GM12864 (cell line): Measurements from ENCODE around the gene RHOT1.

Experiments used
- DNase-seq: peaks from one replicate; pipeline ENCODE4 v3.0.0-alpha.2; 2011; ENCODE audit warnings: low read depth
- H3K4me3 ChIP-seq: 2 replicates; pipeline ENCODE4 v1.5.1; 2011; ENCODE audit warnings: mild to moderate bottlenecking, low read depth, low read length, control low read depth
- TF ChIP-seq, protein P1 (sequence below): IDR thresholded peaks from 2 replicates; pipeline ENCODE4 v1.5.1; 2011; ENCODE audit warnings: low read depth, mild to moderate bottlenecking, moderate library complexity, low read length, control low read depth, inconsistent platforms; ENCODE audit errors: missing control alignments

RHOT1 gene

DNA sequence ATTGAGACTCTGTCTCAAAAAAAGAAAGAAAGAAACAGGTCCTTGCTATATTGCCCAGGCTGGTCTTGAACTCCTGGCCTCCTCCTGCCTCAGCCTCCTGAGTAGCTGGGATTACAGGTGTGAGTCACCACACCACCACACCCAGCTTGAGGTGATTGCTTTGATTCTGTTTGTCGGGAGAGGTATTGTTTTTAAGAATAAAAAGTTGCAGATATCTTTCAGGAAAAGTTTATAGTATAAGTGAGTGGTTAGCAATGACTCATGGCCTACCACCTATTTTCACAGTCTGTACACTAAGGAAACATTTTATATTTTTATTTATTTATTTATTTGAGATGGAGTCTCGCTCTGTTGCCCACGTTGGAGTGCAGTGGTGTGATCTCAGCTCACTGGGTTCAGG is 45.0 kb downstream of the RHOT1 start:
- TF ChIP-seq, protein P1, sequence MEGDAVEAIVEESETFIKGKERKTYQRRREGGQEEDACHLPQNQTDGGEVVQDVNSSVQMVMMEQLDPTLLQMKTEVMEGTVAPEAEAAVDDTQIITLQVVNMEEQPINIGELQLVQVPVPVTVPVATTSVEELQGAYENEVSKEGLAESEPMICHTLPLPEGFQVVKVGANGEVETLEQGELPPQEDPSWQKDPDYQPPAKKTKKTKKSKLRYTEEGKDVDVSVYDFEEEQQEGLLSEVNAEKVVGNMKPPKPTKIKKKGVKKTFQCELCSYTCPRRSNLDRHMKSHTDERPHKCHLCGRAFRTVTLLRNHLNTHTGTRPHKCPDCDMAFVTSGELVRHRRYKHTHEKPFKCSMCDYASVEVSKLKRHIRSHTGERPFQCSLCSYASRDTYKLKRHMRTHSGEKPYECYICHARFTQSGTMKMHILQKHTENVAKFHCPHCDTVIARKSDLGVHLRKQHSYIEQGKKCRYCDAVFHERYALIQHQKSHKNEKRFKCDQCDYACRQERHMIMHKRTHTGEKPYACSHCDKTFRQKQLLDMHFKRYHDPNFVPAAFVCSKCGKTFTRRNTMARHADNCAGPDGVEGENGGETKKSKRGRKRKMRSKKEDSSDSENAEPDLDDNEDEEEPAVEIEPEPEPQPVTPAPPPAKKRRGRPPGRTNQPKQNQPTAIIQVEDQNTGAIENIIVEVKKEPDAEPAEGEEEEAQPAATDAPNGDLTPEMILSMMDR = no peak
- no peak for DNase-seq
- no peak overlapping the region for H3K4me3 ChIP-seq

- TF ChIP-seq, protein P1 = no peak
- no peak for DNase-seq
Observed at GRCh38 chr17:32189343-32189742, 47.0 kb downstream of the RHOT1 start.

DNA sequence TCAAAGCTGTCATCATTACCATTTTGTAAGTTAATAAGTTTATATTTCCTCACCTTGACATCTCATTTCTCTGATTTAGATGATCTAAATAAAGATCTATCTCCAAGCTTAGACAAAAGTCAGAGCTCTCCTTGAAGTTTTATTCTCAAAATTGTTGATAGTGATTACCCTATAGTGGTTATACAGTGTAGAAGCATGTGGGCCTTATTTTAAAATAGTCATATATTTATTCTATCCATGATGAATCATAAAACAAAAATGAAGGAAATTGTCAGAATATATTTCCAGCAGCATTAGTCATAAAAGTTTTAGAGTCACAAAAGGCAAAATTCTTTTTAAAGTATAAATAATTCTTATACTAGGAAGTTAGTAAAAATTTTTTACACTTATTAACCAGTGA is 49.0 kb downstream of the RHOT1 start:
- DNase-seq = no peak
- TF ChIP-seq, protein P1 = no peak
- H3K4me3 ChIP-seq = no peak overlapping the region

More at GRCh38 chr17:32189343-32189742, 47.0 kb downstream of the RHOT1 start:
- H3K4me3 ChIP-seq = no peak overlapping the region

GRCh38 chr17:32192379-32192778 is 50.1 kb downstream of the RHOT1 start:
- TF ChIP-seq, protein P1 = no peak
- no peak overlapping the region for H3K4me3 ChIP-seq
- no peak for DNase-seq

DNA sequence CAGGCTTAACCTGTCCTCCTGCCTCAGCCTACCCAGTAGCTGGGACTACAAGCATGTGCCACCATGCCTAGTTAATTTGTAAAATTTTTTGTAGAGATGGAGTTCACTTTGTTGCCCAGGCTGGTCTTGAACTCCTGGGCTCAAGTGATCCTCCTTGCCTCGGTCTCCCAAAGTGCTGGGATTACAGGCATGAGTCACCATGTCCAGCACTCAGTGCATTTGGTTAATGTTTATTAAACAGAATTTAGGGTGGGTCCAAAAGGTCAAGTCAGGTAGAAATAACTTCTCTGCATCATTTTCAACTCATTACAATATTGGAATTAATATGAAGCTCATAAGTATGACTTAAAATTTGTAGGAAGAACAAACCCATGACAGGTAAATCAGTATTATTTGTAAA is 55.7 kb downstream of the RHOT1 start:
- no peak overlapping the region for H3K4me3 ChIP-seq
- TF ChIP-seq, protein P1 = no peak
- DNase-seq = no peak

- DNase-seq = no peak
- TF ChIP-seq, protein P1 = no peak
- H3K4me3 ChIP-seq = no peak overlapping the region
Observed at GRCh38 chr17:32206861-32207260, 64.6 kb downstream of the RHOT1 start.

GRCh38 chr17:32208436-32208835 is 66.1 kb downstream of the RHOT1 start:
- TF ChIP-seq, protein P1 = no peak
- no peak for DNase-seq
- no peak overlapping the region for H3K4me3 ChIP-seq
